Dendritic cell treated with granulocyte-macrophage colony-stimulating factor and Interleukin-4, amounts not matched to agents 40 ng/mL and 50 ng/mL, for 4 days (primary cell): ENCODE results near the gene EFCAB12.

Experiments
- H3K27ac Mint-ChIP-seq: one replicate; pipeline ENCODE4 v1.8.0; 2022; ENCODE audit warnings: mild to moderate bottlenecking, mixed read lengths
- H3K27me3 Mint-ChIP-seq: one replicate; pipeline ENCODE4 v1.8.0; 2022; ENCODE audit warnings: mild to moderate bottlenecking, mixed read lengths
- H3K36me3 Mint-ChIP-seq: one replicate; pipeline ENCODE4 v1.8.0; 2022; ENCODE audit warnings: low read depth, mixed read lengths
- H3K4me1 Mint-ChIP-seq: one replicate; pipeline ENCODE4 v1.8.0; 2022; ENCODE audit warnings: low read depth, mixed read lengths
- H3K4me3 Mint-ChIP-seq: one replicate; pipeline ENCODE4 v1.8.0; 2022; ENCODE audit warnings: mild to moderate bottlenecking, moderate library complexity, mixed read lengths
- H3K9me3 Mint-ChIP-seq: one replicate; pipeline ENCODE4 v1.8.0; 2022; ENCODE audit warnings: mixed read lengths
- intact Hi-C: fragments of 100-400 bp; cut with micrococcal nuclease; formaldehyde crosslinking; loops from one replicate; pipeline ENCODE4 v1.15.0; 2022

The EFCAB12 gene

DNA sequence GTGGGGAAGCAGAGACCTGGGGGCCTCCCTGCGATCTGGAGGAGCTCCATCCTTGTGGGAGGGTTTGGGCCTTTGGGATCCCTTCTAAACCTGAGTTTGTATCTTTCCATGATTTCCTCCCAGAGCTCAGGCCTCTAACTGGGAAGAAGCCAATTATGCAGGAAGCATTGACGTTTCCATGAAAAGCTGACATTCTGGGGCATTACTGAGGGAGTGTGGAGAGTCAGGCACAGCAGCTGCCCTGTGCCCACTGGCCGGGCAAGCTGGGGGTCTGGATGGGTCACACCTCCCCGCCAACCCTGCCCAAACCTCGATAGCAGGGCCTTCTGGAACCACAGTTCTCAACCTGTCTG lies 74.9 kb downstream of the EFCAB12 start:
- Mint-ChIP-seq H3K9me3 (peaks cover 4% of the 10 kb centered on the region), H3K36me3 (no peaks in the 10 kb centered on the region), H3K4me1 (peaks cover 24% of the 10 kb centered on the region), H3K4me3 (no peak overlapping the region), H3K27ac (no peak overlapping the region), H3K27me3 (peaks cover 4% of the 10 kb centered on the region)
- intact Hi-C loops, result no loop called here

- intact Hi-C loops, result no loop called here
- peaks cover 4% of the 10 kb centered on the region for H3K27me3 Mint-ChIP-seq
- H3K4me1 Mint-ChIP-seq, result peaks cover 28% of the 10 kb centered on the region
- H3K27ac Mint-ChIP-seq, result no peak overlapping the region
- no peaks in the 10 kb centered on the region for H3K36me3 Mint-ChIP-seq
- H3K9me3 Mint-ChIP-seq, result peaks cover 8% of the 10 kb centered on the region
- no peak overlapping the region for H3K4me3 Mint-ChIP-seq
Observed at GRCh38 chr3:129352650-129353588, 75.5 kb downstream of the EFCAB12 start.

- Mint-ChIP-seq H3K27ac (no peak overlapping the region), H3K27me3 (peaks cover 4% of the 10 kb centered on the region), H3K4me1 (peaks cover 28% of the 10 kb centered on the region), H3K4me3 (no peak overlapping the region), H3K36me3 (no peaks in the 10 kb centered on the region), H3K9me3 (peaks cover 8% of the 10 kb centered on the region)
- intact Hi-C loops, result no loop called here
Observed at GRCh38 chr3:129352045-129352444, 76.4 kb downstream of the EFCAB12 start.
